Measurements from ENCODE around the gene PITRM1.

Gene PITRM1

GRCh38 chr10:3186368-3186767, 13.8 kb upstream of the PITRM1 start:
- Mint-ChIP-seq H3K36me3 (ENCODE audit: low read depth) (no peaks in the 10 kb centered on the region), H3K27ac (no peak overlapping the region), H3K27me3 (ENCODE audit: low read depth, poor library complexity) (peaks cover 12% of the 10 kb centered on the region), H3K4me3 (no peak overlapping the region), H3K4me1 (no peaks in the 10 kb centered on the region), H3K9me3 (peaks cover 14% of the 10 kb centered on the region)
- TF ChIP-seq CTCF (IDR thresholded peaks at IDR 0.05): no peak
- no peak for DNase-seq

GRCh38 chr10:3185386-3185785, 12.8 kb upstream of the PITRM1 start:
- Mint-ChIP-seq H3K4me3 (no peak overlapping the region), H3K4me1 (no peaks in the 10 kb centered on the region), H3K27me3 (ENCODE audit: low read depth, poor library complexity) (peaks cover 8% of the 10 kb centered on the region), H3K27ac (no peak overlapping the region), H3K36me3 (ENCODE audit: low read depth) (no peaks in the 10 kb centered on the region), H3K9me3 (peaks cover 14% of the 10 kb centered on the region)
- no peak for DNase-seq
- no peak for TF ChIP-seq CTCF (IDR thresholded peaks at IDR 0.05)

- TF ChIP-seq CTCF (IDR thresholded peaks at IDR 0.05): no peak
- Mint-ChIP-seq H3K36me3 (ENCODE audit: low read depth) (no peaks in the 10 kb centered on the region), H3K4me3 (no peak overlapping the region)
Observed at GRCh38 chr10:3180355-3181025, 7.9 kb upstream of the PITRM1 start.

GRCh38 chr10:3179174-3179573, 6.6 kb upstream of the PITRM1 start:
- TF ChIP-seq CTCF (IDR thresholded peaks at IDR 0.05): no peak
- H3K4me3 Mint-ChIP-seq: no peak overlapping the region
- H3K36me3 Mint-ChIP-seq (ENCODE audit: low read depth): no peaks in the 10 kb centered on the region
- no peak for DNase-seq
- H3K9me3 Mint-ChIP-seq: peaks cover 3% of the 10 kb centered on the region
- H3K27me3 Mint-ChIP-seq (ENCODE audit: low read depth, poor library complexity): peaks cover 19% of the 10 kb centered on the region
- no peaks in the 10 kb centered on the region for H3K4me1 Mint-ChIP-seq
- no peak overlapping the region for H3K27ac Mint-ChIP-seq

More at GRCh38 chr10:3180355-3181025, 7.9 kb upstream of the PITRM1 start:
- Mint-ChIP-seq H3K27ac (no peak overlapping the region), H3K9me3 (peaks cover 10% of the 10 kb centered on the region), H3K27me3 (ENCODE audit: low read depth, poor library complexity) (peaks cover 22% of the 10 kb centered on the region), H3K4me1 (no peaks in the 10 kb centered on the region)
- DNase-seq: no peak

DNA sequence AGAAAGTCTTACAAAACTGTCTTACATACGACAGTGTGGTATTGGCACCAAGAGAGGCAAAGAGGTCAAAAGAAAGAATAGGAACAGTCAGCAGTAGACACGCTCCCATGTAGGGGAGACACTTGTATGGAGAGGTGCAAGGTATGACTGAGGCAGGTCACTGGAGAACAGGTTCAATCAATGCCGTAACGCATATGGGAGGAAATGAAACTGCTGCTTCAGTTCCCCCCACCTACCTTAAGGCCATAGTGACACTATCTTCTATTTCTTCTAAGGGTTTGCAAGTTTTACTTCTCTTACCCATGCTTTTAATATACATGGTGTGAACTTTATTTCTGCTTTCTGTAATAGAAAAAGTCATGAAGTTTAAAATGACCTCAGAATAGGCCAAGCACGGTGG, 5.5 kb upstream of the PITRM1 start:
- Mint-ChIP-seq H3K4me3 (no peak overlapping the region), H3K27me3 (ENCODE audit: low read depth, poor library complexity) (peaks cover 22% of the 10 kb centered on the region), H3K27ac (no peak overlapping the region), H3K36me3 (ENCODE audit: low read depth) (no peaks in the 10 kb centered on the region), H3K4me1 (no peaks in the 10 kb centered on the region), H3K9me3 (peaks cover 3% of the 10 kb centered on the region)
- DNase-seq: no peak
- TF ChIP-seq CTCF (IDR thresholded peaks at IDR 0.05): no peak

Data from nephron progenitor cell (in vitro differentiated cells).